SKM-1 (cell line): ENCODE results near the gene SLC16A2.
"Not testable (repeated sequence)": the region's sequence is repeated elsewhere in the genome, so short reads cannot be mapped to it uniquely, and the experiment has no call there.

ENCODE experiments used
- DNase-seq: peaks from one replicate; lab custom pipeline; 2025; ENCODE audit not compliant: unreplicated experiment; lab: John Stamatoyannopoulos, UW

Gene SLC16A2

DNA sequence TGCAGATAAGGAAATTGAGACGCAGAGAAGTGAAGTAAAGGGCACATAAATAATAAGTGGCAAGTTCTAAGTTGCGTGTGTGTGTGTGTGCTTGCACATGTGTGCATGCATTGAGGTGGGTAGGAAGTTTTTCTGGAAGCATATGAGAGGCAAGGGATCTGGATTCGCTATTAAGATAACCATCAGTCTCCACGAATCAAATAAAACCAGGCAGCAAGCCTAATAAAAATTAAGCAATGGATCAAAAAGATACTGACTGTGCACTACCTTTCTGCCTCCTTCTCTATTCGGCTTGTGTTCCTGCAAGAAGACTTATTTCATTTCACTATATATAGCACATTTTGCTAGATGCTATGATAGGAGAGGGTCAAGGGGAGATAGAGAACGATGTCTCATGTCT, 23.8 kb downstream of the SLC16A2 start:
- DNase-seq: no peak

DNA sequence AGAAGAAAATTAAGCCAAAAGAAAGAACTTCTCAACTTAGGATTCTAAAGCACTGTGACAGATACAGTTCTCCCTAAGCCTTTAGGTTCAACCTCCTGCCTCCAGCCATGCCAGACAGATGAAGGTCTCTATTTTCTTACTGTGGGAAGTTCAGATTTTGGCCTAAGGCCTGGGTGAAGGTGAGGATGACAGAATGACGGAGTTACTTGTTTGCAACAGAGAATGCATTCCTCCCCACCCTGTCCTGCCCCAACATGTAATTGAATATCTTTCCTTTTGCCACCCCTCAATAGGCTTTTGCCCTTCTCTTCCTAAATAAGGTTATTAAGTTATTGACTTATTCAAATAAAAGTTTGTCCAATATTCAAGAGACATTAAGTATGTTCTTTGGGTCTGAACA, 25.6 kb downstream of the SLC16A2 start:
- no peak for DNase-seq

DNA sequence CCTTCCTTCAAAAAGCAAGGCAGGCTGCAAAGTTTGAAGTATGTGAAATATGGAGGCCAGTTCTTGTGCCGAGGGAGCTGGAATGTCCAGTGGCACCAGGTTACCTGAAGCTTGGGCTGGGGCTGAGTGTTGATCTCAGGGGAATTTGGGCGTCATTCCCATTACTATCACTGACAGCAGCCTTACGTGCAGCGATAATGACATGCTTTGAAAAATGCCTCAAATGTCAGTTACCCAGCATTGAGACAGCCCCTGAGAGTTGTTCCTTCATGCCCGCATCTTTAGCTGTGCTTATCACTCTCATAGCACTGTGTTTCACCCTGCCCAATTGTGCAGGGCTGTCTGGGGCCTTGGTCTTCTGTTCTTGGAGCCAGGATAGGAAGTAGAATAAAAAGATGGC, 27.4 kb downstream of the SLC16A2 start:
- no peak for DNase-seq

DNA sequence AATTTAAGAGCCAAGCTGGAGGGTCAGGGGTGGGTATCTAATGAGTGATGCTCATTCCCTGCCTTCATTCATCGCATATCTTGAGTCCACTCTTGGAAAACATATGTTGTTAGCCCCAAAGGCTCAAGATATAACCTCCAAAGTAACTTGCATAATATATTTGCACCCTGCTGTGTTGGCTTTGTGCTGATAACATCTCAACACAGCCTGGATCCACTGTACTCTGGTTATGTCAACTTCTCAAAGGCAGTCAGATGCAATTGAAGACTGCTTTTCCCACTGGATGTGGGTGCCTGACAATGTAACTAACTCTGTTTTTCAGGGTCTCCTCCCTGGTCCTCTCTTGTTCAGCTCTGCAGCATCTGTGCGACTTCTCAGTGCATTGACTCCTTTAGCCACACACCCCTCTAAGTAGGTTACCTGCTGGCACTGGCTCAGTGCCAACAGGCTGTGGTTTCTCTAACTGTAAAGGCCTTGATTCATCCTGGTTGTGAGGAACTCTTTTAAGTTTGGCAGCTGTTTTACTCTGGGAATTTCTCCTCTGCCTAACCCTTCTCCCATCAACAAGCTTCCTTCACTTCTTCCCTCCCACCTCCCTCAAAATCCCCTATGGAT, 28.1 kb downstream of the SLC16A2 start:
- no peak for DNase-seq

DNA sequence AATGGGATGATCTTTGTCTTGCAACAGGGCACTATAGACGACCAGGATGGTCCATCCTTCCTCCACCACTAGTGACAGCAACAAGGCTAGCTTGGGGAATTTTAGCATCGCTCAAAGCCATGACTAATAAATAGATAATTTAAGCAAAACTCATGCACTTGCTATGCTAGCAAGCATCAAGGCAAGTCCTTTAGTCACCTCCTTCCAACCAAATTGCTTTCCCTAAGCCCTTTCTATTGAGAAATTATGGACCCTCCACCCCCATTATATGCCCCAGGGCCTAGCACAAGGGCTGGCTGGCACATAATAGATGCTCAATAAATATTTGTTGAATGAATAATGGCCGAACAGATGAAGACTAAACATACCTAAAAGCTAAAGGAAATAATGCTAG, 28.6 kb downstream of the SLC16A2 start:
- no peak for DNase-seq

GRCh38 chrX:74450803-74451449, 29.6 kb downstream of the SLC16A2 start:
- DNase-seq: peak; percentile 79

DNA sequence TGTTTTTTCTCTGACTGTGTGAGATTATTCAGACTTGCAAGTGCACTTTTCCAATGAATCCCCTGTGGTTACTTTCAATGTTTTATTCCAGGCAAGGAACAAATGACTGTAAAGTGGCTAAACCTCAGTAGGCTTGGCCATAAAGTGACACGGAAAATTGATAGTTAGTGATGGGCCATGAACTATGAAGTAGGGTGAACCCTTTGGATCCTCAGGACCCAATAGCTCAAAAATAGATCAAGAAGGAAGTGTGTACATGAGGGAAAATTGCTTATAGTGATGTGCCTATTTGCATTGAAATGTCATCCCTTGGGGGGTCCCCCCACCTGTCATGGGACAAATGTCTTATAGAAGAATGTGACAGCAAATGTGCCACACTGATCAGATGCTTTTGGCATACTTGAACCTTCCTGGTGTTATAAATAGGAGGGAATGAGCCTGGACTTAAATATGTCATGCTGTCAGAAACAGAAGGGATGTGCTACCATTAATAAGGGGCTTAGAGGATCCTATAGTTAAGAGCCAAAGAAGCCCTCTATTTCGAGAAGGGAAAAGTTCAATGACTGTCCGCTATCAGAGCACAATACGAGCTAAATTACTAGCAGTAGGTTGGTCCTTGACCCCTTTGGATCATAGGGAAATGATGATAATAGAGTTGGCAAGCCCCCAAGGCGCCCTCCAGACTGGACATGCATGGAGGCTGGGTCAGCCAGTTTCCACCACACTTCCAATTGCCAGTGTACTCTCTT, 30.3 kb downstream of the SLC16A2 start:
- DNase-seq: no peak

DNA sequence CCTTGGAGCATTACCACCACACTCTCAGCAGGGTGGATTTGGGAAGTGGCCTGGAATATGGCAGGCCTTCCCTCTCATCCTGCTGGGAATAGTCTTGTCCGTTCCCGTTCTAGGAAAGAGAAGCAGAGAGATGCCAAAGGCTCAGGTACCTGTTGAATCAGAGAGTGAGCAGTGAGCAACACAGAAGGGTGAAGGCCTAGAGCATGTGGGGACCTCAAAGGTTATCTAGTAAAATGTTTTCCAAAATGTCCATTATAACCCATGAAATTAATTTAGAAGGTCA, 30.8 kb downstream of the SLC16A2 start:
- no peak for DNase-seq

DNA sequence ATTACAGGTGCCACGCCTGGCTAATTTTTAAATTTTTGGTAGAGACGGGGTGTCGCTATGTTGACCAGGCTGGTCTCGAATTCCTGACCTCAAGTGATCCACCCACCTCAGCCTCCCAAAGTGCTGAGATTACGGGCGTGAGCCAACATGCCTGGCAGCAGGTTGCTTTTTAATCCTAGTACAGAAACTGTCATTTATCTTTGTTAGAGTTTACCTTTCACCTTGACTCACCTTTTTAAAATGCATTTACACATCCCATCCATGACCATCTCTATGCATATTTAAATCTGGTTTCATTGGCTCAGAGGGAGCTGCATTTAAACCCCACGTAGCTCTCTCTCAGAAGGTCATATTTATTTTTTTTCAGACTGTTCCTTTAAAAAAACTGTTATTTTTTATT, 31.9 kb downstream of the SLC16A2 start:
- DNase-seq: no peak

- not testable (repeated sequence) for DNase-seq
Measured at GRCh38 chrX:74454233-74454632, 32.9 kb downstream of the SLC16A2 start.

DNA sequence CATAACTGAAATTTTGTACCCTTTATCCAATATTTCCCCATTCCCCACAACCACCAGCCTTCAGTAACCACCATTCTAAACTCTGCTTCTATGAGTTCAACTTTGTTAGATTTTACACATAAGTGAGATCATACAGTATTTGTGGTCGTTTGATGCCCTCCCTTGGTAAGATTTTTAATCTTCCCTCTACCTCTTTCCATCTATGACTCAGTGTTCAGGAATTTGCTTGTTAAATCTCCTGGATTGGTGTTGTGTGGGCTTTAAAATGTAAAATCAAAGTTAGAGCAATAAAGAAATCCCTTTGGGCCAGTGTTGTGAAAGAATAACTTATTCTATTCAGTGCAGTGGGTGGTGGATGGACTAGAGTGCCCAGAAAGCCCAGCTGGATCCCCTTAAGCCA, 37.4 kb downstream of the SLC16A2 start:
- no peak for DNase-seq

DNA sequence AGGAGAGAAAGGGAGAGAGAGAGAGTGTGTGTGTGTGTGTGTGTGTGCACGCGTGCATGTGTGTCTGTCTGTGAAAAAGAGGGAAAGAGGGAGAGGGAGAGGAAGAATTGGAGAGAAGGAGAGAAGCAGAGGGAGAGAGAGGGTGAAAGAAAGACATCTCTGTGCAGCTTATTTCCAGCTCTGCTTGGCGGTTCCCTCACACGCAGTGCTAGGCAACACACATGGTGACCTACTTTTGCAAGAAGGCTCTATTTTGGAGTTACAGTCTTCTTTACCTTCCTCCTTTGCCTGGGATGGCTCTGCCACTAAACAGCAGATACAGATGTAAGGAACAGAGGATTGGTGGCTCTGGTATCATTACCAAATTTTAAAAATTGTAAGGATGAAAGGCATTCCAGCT, 40.1 kb downstream of the SLC16A2 start:
- DNase-seq: no peak

GRCh38 chrX:74464722-74465121, 43.4 kb downstream of the SLC16A2 start:
- DNase-seq: no peak

DNA sequence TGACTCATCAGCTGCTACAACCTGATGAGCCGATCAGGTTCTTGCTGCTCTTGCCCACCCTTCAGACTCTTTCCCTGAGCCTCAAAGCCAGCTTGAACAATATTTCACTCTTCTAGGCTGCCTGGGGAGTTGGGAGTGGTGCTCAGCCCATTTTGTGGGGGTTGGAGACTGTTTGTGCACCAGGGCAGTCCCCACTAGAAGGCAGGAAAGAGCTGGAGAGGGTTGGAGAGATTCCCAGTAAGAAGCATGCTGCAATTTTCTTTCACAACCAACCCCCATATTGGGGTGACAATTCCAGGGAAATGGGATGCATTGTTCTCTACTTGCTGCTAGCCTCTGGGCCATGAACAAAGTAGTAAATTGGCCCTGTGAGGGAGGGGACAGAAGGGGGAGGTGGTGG, 44.1 kb downstream of the SLC16A2 start:
- no peak for DNase-seq

DNA sequence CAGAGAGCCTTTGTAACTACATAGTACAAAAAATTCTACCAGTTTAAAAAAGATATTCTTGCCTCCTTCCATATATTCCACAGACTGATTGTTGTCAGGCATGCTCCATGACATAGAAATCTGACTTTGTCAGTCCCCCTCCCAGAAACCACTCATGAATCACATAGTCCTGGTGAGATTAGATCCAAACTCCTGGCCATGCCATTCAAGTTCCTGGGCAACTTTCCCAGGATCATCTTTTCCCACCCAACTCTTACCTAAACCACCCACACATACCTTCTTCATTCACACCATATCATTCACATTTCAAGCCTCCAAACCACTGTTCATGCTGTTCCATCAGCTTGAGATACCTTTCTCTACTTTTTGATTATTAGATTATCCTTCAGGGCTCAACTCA, 46.4 kb downstream of the SLC16A2 start:
- DNase-seq: no peak

- not testable (repeated sequence) for DNase-seq
Measured at GRCh38 chrX:74473116-74473515, 51.8 kb downstream of the SLC16A2 start.

- DNase-seq: no peak
Measured at GRCh38 chrX:74490247-74490646, 69.0 kb downstream of the SLC16A2 start.

DNA sequence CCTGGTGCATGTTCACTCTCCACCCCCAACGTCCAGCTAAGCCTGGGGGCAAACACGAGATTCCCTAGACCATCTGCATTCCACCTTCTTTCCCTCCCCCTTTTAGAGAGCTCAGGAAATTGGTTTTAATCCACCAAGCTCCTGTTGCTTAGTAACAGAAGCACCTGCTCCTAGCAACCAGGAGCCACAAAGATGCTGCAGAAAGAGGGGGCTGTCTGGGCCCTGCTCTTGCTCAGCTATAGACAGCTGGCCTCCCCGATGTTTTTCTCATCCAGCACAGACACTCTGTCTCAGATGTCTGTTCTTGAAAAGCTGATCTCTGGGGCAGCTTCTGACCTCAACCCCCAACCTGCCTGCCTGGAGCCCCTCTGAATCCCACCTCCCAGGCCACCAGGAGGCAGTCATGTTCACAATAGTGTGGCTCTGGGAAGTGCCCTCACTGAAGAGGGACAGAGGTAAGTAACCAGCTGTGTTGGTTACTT, 71.5 kb downstream of the SLC16A2 start:
- DNase-seq: no peak

DNA sequence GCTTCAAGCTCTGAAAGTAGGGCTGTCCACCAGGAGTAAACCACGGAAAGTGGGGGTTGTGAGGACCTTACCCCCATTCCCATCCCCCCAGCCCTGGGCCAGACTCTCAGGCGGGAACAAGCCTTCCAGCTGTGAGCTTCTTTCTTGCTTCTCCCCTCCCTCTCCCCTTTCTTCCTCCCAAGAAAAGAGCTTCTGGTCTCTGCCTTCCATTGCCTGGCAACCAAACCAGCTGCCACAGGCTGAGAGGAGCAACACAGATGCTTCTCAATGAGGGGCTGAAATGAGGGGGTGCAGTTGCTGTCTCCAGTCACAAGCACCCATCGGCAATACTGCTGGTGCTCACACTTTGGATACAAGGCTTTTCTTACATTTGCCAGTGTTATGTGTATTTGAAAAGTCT, 72.5 kb downstream of the SLC16A2 start:
- DNase-seq: no peak

- DNase-seq: no peak
Measured at GRCh38 chrX:74498924-74499323, 77.6 kb downstream of the SLC16A2 start.

DNA sequence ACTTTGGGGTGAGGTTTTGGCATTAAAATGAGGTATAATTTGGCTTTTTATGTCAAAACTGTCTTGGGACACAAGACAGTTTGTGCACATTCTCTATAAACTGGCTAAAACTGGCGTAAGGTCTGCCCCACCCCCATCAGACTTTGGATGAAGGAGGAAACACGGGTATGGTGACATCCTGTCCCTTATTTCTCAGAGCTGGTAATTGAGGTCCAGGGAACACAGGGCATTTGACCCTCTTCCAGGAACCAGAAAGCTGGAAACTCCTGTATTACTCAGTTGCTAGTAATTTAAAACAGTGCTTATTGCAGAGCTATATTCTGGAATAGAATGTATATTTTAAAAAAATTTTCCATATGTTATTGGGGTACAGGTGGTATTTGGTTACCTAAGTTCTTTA, 78.8 kb downstream of the SLC16A2 start:
- DNase-seq: no peak

GRCh38 chrX:74500555-74500954, 79.3 kb downstream of the SLC16A2 start:
- DNase-seq: no peak

- DNase-seq: no peak
Measured at GRCh38 chrX:74505437-74505836, 84.1 kb downstream of the SLC16A2 start.
